ENCODE results near the gene EDN2.

Gene EDN2

GRCh38 chr1:41439234-41439633 lies 45.2 kb downstream of the EDN2 start:
- Histone ChIP-seq H3K4me3 (replicated peaks; ENCODE audit: insufficient read depth, low read length) (no peak overlapping the region), H3K27ac (replicated peaks) (no peak overlapping the region), H3K27me3 (ENCODE audit: insufficient read depth, poor library complexity, severe bottlenecking) (peaks cover 7% of the 10 kb centered on the region)
- no peak for DNase-seq (ENCODE audit: low read depth in 1 of 2, low spot score in 1 of 2)
- TF ChIP-seq GABPA (IDR thresholded peaks at IDR 0.05; ENCODE audit: low read depth) = no peak
- no peak for TF ChIP-seq REST (IDR thresholded peaks at IDR 0.05; ENCODE audit: insufficient replicate concordance, low read depth)
- no peak for TF ChIP-seq SPI1 (IDR thresholded peaks at IDR 0.05; ENCODE audit: borderline replicate concordance, low read depth)
- TF ChIP-seq, protein P1, sequence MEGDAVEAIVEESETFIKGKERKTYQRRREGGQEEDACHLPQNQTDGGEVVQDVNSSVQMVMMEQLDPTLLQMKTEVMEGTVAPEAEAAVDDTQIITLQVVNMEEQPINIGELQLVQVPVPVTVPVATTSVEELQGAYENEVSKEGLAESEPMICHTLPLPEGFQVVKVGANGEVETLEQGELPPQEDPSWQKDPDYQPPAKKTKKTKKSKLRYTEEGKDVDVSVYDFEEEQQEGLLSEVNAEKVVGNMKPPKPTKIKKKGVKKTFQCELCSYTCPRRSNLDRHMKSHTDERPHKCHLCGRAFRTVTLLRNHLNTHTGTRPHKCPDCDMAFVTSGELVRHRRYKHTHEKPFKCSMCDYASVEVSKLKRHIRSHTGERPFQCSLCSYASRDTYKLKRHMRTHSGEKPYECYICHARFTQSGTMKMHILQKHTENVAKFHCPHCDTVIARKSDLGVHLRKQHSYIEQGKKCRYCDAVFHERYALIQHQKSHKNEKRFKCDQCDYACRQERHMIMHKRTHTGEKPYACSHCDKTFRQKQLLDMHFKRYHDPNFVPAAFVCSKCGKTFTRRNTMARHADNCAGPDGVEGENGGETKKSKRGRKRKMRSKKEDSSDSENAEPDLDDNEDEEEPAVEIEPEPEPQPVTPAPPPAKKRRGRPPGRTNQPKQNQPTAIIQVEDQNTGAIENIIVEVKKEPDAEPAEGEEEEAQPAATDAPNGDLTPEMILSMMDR (IDR thresholded peaks at IDR 0.05; ENCODE audit: insufficient read depth, low read length) = no peak
- no peak for TF ChIP-seq POLR2AphosphoS5 (IDR thresholded peaks at IDR 0.05; ENCODE audit: low read depth)

- no peak overlapping the region for H3K4me3 ChIP-seq (replicated peaks; ENCODE audit: insufficient read depth, low read length)
- peaks cover 7% of the 10 kb centered on the region for H3K27me3 ChIP-seq (ENCODE audit: insufficient read depth, poor library complexity, severe bottlenecking)
- no peak for TF ChIP-seq GABPA (IDR thresholded peaks at IDR 0.05; ENCODE audit: low read depth)
- TF ChIP-seq SPI1 (IDR thresholded peaks at IDR 0.05; ENCODE audit: borderline replicate concordance, low read depth) = no peak
- H3K27ac ChIP-seq (replicated peaks) = no peak overlapping the region
- no peak for DNase-seq (ENCODE audit: low read depth in 1 of 2, low spot score in 1 of 2)
These were observed 45.8 kb downstream of the EDN2 start for GRCh38 chr1:41438711-41439110.

- DNase-seq (ENCODE audit: low read depth in 1 of 2, low spot score in 1 of 2) = no peak
- Histone ChIP-seq H3K4me3 (replicated peaks; ENCODE audit: insufficient read depth, low read length) (no peak overlapping the region), H3K27me3 (ENCODE audit: insufficient read depth, poor library complexity, severe bottlenecking) (peaks cover 7% of the 10 kb centered on the region), H3K27ac (replicated peaks) (no peak overlapping the region)
- TF ChIP-seq REST (IDR thresholded peaks at IDR 0.05; ENCODE audit: insufficient replicate concordance, low read depth) (no peak), SPI1 (IDR thresholded peaks at IDR 0.05; ENCODE audit: borderline replicate concordance, low read depth) (no peak), GABPA (IDR thresholded peaks at IDR 0.05; ENCODE audit: low read depth) (no peak), POLR2AphosphoS5 (IDR thresholded peaks at IDR 0.05; ENCODE audit: low read depth) (no peak)
- TF ChIP-seq, protein P1 (IDR thresholded peaks at IDR 0.05; ENCODE audit: insufficient read depth, low read length) = no peak
These were observed 47.5 kb downstream of the EDN2 start for GRCh38 chr1:41437011-41437355.

DNA sequence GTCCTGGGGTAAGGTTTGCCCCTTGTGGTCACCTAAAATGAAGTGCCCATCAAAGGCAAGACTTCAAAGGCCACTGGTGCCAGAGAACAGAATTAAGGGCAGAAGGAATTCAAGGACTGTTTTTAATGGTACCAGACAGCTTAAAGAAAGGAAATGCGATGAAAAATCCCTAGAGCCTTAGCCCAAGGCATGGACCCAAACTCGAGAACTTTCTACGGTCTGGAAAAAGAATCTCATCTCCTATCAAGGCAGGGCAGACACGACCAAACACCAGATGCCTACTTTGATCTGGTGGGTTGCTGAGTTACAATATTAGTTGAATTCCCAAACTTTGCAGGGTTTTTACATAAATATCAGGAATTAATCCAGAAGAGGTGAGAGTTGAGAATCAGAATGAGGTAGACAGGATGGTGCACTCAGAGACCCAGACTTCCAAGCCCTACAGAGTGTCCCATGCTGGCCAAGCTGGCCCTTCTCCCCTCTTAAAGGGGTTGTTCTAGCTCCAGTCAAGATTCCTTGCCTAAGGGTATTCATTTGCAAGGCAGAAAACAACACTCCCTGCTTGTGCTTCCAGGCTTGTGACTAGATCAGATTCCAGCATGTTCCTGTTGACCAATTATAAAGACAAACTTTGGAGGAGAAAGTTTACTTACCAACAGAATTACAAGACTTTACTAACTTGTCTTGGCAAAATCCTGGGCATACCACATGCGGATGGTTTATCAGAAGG lies 48.0 kb downstream of the EDN2 start:
- Histone ChIP-seq H3K27ac (replicated peaks) (no peak overlapping the region), H3K27me3 (ENCODE audit: insufficient read depth, poor library complexity, severe bottlenecking) (peaks cover 7% of the 10 kb centered on the region), H3K4me3 (replicated peaks; ENCODE audit: insufficient read depth, low read length) (no peak overlapping the region)
- TF ChIP-seq POLR2AphosphoS5 (IDR thresholded peaks at IDR 0.05; ENCODE audit: low read depth) = no peak
- no peak for TF ChIP-seq REST (IDR thresholded peaks at IDR 0.05; ENCODE audit: insufficient replicate concordance, low read depth)
- TF ChIP-seq SPI1 (IDR thresholded peaks at IDR 0.05; ENCODE audit: borderline replicate concordance, low read depth) = no peak
- TF ChIP-seq, protein P1 (IDR thresholded peaks at IDR 0.05; ENCODE audit: insufficient read depth, low read length) = no peak
- TF ChIP-seq GABPA (IDR thresholded peaks at IDR 0.05; ENCODE audit: low read depth) = no peak
- no peak for DNase-seq (ENCODE audit: low read depth in 1 of 2, low spot score in 1 of 2)

Measured in HL-60 (cell line).